Middle frontal gyrus (tissue), 1 donor: ENCODE data around the gene SKOR1.

Experiments used
- DNase-seq: peaks from one replicate; pipeline ENCODE4 v3.0.0-alpha.2; 2015; ENCODE audit warnings: low spot score; ENCODE audit errors: extremely low spot score

Gene SKOR1

DNA sequence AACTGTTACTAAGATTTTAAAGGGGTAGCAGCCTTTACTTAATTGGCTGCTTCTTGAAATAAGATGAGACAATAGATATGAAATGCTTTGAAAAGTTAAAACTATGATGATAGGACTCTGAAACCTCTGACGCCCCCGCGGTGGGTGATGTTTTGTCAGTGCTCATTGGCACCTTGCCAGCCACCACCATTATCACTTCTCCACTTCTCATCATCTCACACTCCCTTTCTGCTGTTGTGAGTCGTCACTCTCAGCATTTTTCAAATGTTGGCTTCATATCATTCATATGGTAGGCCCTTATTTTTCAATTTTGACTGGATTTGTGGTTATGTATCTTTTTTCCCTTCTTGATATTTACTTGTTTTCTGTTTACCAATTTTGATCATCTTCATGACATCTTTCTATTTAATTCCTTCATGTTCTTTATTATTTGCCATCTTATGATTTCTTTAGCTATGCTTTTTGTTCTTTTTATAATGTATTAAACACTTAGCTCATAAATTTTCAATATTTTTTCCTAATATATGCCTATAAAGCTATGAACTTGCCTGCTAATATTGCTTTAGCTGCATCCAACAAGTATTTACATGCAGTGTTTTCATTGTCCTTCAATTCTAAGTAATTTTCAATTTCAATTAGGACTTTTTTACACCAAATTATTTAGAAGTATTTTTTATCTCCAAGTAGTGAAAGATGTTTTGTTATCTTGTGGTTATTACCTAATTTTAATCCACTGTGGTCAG is 30.3 kb upstream of the SKOR1 start:
- DNase-seq: no peak

- no peak for DNase-seq
Observed at GRCh38 chr15:67796196-67797127, 28.8 kb upstream of the SKOR1 start.

DNA sequence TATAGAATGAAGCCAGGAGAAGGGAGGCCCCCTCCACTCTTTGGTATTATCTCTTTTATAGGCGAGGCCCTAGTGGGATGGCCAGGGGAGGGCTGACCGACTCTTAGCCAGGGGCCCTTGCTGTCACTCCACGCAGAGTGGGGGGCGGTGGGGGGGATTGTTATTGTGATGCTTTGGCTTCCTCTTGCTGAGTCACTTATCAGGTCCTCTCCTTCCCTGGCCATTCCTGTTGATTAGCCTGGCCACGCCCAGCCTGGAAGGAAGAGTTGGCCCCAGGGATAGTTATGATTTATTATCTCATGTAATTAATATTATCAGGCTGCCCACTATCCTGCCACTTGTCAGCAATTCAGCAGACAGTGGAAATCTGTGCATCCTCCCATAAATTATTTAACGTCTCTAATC is 25.5 kb upstream of the SKOR1 start:
- DNase-seq: no peak

- DNase-seq: no peak
Observed at GRCh38 chr15:67801142-67801541, 24.2 kb upstream of the SKOR1 start.

GRCh38 chr15:67801926-67802914 is 23.1 kb upstream of the SKOR1 start:
- no peak for DNase-seq

DNA sequence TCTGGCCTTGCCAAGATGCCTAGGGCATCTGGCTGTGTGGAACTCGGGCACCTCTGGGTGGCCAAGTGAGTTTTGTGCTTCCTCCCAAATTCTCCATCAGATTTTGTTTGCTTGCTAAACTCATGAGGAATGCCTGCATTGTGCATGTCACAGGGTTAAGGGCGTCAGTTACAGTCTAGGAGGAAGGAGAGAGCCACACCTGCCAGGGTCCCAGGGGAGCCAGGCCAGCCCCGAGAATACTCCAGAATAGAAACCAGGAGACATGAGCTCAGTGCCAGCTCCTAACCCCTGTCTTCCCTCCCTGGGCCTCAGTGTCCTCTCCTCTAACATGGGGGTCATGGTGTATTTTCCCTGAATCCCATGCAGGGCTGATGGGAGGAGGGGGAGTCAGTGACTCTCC is 22.0 kb upstream of the SKOR1 start:
- no peak for DNase-seq

- no peak for DNase-seq
Observed at GRCh38 chr15:67803996-67804843, 21.1 kb upstream of the SKOR1 start.

- DNase-seq: no peak
Observed at GRCh38 chr15:67805008-67805665, 20.2 kb upstream of the SKOR1 start.

DNA sequence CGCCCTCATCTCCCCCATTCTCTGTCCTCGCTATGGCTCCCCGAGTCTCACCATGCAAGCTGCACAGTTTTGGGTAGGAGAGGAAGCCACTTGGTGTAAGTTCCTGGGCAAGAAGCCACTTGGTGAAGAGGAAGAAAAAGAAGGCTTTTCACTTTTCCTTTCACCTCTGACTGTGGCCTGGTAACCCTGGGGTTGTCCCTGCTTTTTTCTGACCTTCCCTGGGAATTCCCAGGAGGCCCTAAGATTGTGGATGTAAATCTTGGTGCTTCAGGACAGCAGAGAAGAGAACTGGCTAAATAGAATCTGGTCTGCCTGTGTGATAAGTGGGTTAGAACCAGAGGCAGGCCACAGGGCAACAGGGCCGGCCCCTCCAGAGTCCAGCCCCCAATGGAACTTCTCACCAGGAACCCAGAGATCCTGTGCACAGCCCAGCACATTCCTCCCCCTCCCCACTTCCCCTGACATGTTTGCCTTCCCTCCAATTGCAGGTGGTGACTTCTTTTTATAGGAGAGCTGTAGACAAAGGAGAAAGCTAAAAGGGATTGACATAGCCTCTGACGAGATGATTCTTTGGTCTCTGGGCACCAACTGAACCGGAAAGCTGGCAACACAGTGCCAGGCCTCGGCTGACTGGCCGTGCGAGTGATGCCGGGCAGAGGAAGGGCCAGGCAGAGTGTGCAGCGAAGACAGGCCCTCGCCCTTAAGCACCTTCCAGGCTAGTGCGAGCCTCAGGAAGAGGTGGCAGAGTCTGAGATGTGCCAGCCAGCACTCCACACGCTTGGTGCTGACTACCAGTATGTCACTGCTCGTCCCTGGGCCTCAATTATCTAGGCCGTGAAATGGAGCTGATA is 19.4 kb upstream of the SKOR1 start:
- DNase-seq: no peak

GRCh38 chr15:67806536-67806935 is 18.8 kb upstream of the SKOR1 start:
- no peak for DNase-seq

- DNase-seq: no peak
Observed at GRCh38 chr15:67807141-67807540, 18.2 kb upstream of the SKOR1 start.

GRCh38 chr15:67807836-67808235 is 17.5 kb upstream of the SKOR1 start:
- no peak for DNase-seq

DNA sequence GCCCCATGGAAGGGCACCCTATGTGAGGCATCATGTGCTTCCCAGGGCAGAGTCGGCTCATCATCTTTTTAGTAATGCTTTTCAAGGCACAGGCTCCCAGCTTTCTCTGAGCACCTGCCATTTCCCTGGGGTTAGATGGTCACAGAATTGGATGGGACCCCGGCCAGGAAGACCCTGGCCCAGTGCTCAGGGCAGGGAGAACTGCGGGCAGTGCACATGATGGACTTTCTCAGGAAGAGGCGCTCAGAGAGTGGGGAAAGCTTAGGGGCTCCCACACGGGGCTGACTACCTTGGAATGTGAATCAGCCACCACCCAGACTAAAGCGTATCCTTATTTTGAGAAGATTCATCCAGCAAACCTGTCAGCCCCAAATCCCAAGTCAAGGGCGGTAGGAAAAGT is 16.5 kb upstream of the SKOR1 start:
- DNase-seq: no peak

DNA sequence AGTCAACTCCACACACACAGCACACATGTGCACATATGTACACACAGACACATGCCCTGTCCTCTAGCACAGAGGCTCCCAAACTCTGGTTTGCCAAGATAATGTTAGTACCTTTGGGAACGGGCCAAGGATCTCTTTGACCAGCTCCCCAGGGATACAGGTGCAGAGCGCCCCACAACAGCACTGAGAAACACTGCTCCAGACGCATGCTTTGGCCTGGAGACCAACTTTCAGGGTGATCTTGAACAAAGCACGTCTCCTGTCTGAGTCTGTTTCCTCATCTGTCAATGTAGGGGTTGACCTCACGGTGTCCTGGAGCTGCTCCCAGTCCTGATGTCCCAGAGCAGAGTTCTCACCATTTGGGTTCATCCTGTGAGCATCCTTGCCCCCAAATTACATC is 15.9 kb upstream of the SKOR1 start:
- DNase-seq: no peak

DNA sequence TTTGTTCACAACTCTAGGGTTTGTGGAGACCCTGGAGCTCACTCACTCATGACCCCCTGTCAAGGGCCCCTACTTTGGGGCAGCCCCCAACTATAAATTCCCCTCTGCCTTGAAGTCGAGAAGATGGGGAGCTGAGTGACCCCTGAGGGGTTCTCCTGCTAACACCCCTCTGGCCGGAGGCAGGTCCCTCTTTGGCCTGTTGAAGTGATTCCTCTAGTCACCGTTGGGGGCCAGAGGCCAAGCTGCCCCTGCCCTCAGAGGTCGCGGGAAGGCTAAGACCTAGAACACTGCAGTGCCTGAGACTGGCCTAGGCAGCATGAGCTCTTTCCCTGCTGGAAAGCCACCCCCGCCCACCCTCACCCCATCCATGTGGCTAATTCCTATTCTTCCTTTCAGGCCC is 15.4 kb upstream of the SKOR1 start:
- DNase-seq: no peak

GRCh38 chr15:67812241-67812644 is 13.1 kb upstream of the SKOR1 start:
- DNase-seq: no peak

DNA sequence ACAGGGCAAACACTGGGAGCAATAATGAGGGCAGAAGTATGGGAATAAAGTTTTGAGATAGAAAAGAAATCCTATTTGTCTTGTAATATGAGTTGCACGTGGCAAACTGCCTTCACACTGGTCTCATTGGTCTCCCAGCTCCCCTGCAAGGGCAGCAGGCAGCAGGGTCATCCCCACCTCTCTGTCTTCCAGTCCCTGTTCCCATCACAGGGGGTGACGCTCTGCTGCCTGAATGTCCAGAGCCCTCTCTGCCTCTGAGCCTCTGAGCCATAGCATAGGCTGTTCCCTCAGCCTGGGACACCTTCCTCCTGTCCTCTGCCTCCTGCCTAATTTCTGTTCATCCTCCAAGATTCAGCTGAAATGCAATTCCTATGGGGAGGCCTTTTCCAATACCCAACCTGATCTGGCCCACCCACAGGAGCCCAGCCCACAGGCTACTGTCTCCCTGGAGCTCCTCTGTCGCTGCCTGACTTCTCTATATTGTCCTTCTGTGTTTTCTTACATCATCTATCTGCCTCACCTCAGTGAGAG is 12.1 kb upstream of the SKOR1 start:
- no peak for DNase-seq

- DNase-seq: no peak
Observed at GRCh38 chr15:67815036-67815592, 10.2 kb upstream of the SKOR1 start.
